GM12878 (cell line): ENCODE data around the gene SPA17. TPM values are rescaled to one million over a fixed set of nuclear protein-coding genes. Genes with fewer than 3 reads are reported as not detected.

Experiments
- ATAC-seq: fragments of 200-7000 bp; cut with Tn5 transposase; 3 replicates; pipeline ENCODE4 v1.9.1; 2020; ENCODE audit warnings: mild to moderate bottlenecking, moderate library complexity
- BruUV-seq: library from RNA; stranded (reverse); fragments of 400-500 nt; replicated peaks from 2 replicates; lab custom pipeline; 2021; lab: Mats Ljungman, UMichigan
- CTCF ChIA-PET: fragments of 300-600 bp; sonication (Branson Sonifier 250); formaldehyde crosslinking; extraction: SDS; loops from one replicate; lab custom pipeline; 2021; ENCODE audit warnings: inconsistent platforms; lab: Yijun Ruan, JAX
- POLR2A ChIA-PET: fragments of 350-600 bp; formaldehyde crosslinking; extraction: SDS; loops from one replicate; lab custom pipeline; 2021; ENCODE audit warnings: inconsistent platforms; lab: Charles Lee
- RAD21 ChIA-PET: fragments of 300-600 bp; sonication (Branson Sonifier 250); formaldehyde crosslinking; loops from one replicate; lab custom pipeline; 2023; ENCODE audit warnings: antibody characterized with exemption; ENCODE audit not compliant: unreplicated experiment; lab: Charles Lee
- SMC1A ChIA-PET: fragments of 300-600 bp; sonication (Branson Sonifier 250); formaldehyde crosslinking; loops from one replicate; lab custom pipeline; 2023; ENCODE audit not compliant: unreplicated experiment, uncharacterized antibody; lab: Charles Lee
- DNase-seq: peaks from one replicate; pipeline ENCODE4 v3.0.0-alpha.2; 2011; ENCODE audit warnings: low read depth, low spot score
- FAIRE-seq: peaks from 3 replicates; lab custom pipeline; 2011; peaks lifted over from hg19 to GRCh38; lab: Jason Lieb, UNC
- H2AFZ ChIP-seq: 2 replicates; pipeline ENCODE4 v1.6.0; 2011; ENCODE audit warnings: low read depth, low read length, control low read depth; ENCODE audit not compliant: control insufficient read depth
- H3K27ac ChIP-seq: 2 replicates; pipeline ENCODE4 v1.5.1; 2011; ENCODE audit warnings: control low read depth; ENCODE audit not compliant: control insufficient read depth, insufficient read depth
- H3K27me3 ChIP-seq, 2 experiments: replicated peaks in 1 of 2; 2 replicates each; pipeline versions ENCODE4 v1.6.0 to v1.6.1; 2011; ENCODE audit warnings: low read length in 1 of 2; ENCODE audit not compliant: control insufficient read depth in 2 of 2, insufficient read depth in 2 of 2
- H3K36me3 ChIP-seq, 2 experiments: 2 replicates each; pipeline ENCODE4 v1.5.1; 2011; ENCODE audit warnings: low read length in 1 of 2; ENCODE audit not compliant: control insufficient read depth in 2 of 2, insufficient read depth in 2 of 2
- H3K4me1 ChIP-seq: 2 replicates; pipeline ENCODE4 v1.6.1; 2011; ENCODE audit warnings: mild to moderate bottlenecking, low read length, moderate library complexity, mixed read lengths; ENCODE audit not compliant: control insufficient read depth, insufficient read depth
- H3K4me2 ChIP-seq: 2 replicates; pipeline ENCODE4 v1.6.0; 2011; ENCODE audit warnings: control low read depth; ENCODE audit not compliant: control insufficient read depth, insufficient read depth
- H3K4me3 ChIP-seq: fragments of 200-600 bp; sonication (generic); 2 replicates; pipeline ENCODE4 v1.5.1; 2016
- H3K79me2 ChIP-seq: 2 replicates; pipeline ENCODE4 v1.6.0; 2011; ENCODE audit warnings: low read length; ENCODE audit not compliant: control insufficient read depth, insufficient read depth
- H3K9ac ChIP-seq: 2 replicates; pipeline ENCODE4 v1.8.0; 2011; ENCODE audit warnings: low read length, control low read depth, mixed read lengths; ENCODE audit not compliant: control insufficient read depth, insufficient read depth
- H3K9me3 ChIP-seq: replicated peaks from 3 replicates; pipeline ENCODE4 v1.5.1; 2011; ENCODE audit warnings: mild to moderate bottlenecking, low read length; ENCODE audit not compliant: control insufficient read depth, insufficient read depth
- H4K20me1 ChIP-seq: 2 replicates; pipeline ENCODE4 v1.6.0; 2011; ENCODE audit not compliant: control insufficient read depth, insufficient read depth
- CREB1 ChIP-seq: IDR thresholded peaks from 2 replicates; pipeline ENCODE4 v1.6.1; 2012; ENCODE audit warnings: low read depth, mild to moderate bottlenecking, inconsistent platforms
- GATAD2B ChIP-seq: fragments of 450-650 bp; conservative IDR thresholded peaks from 2 replicates; pipeline ENCODE4 v1.6.1; 2017; ENCODE audit warnings: low read depth, mild to moderate bottlenecking, moderate library complexity
- PML ChIP-seq: IDR thresholded peaks from 2 replicates; pipeline ENCODE4 v1.6.1; 2012; ENCODE audit warnings: low read length, inconsistent platforms
- RCOR1 ChIP-seq: conservative IDR thresholded peaks from 2 replicates; pipeline ENCODE4 v1.6.1; 2012; ENCODE audit warnings: low read depth, low read length, improper control_type of control experiment
- RUNX3 ChIP-seq: IDR thresholded peaks from 2 replicates; pipeline ENCODE4 v1.6.1; 2012; ENCODE audit warnings: low read length, inconsistent platforms
- YY1 ChIP-seq: IDR thresholded peaks from 2 replicates; pipeline ENCODE4 v1.6.1; 2011; ENCODE audit warnings: low read depth, mild to moderate bottlenecking, low read length
- ZNF274 ChIP-seq: IDR thresholded peaks from one replicate; pipeline ENCODE4 v1.8.0; 2011; ENCODE audit not compliant: insufficient read length, insufficient read depth
- WGBS: methylation state at CpG from one replicate; pipeline ENCODE4 v1.1.6; 2016; ENCODE audit warnings: low lambda C conversion rate; ENCODE audit not compliant: insufficient replicate concordance, insufficient coverage; ENCODE audit errors: missing lambda C conversion rate; 5-methylcytosine and 5-hydroxymethylcytosine counted together
- in situ Hi-C: fragments of 300-500 bp; cut with MboI; formaldehyde crosslinking; loops from 9 replicates; pipeline ENCODE4 v1.14.3; 2018; ENCODE audit warnings: mixed read lengths
- intact Hi-C: fragments of 100-400 bp; cut with micrococcal nuclease; formaldehyde crosslinking; loops from one replicate; pipeline ENCODE4 v1.14.2; 2022; ENCODE audit not compliant: unreplicated experiment
- polyA plus RNA-seq, 11 experiments: library from polyadenylated mRNA; depleted of rRNA in 4 of 11; unstranded in 6 of 11; stranded (reverse) in 5 of 11; fragments of >200 nt; fragmentation: Nextera tagmentation in 4 of 11; fragmentation: Illumina TruSeq in 1 of 11; extraction: Ambion mirVana in 4 of 11; extraction: Trizol in 1 of 11; gene quantifications; 1 replicate in 1 of 11; 2 replicates in 10 of 11; pipeline versions ENCODE4 v1.2.1 to v1.2.3, GENCODE V29; 2011 to 2016; ENCODE audit warnings: inconsistent platforms in 2 of 11, missing spikeins in 2 of 11, low read depth in 1 of 11
- total RNA-seq, 4 experiments: library from RNA; depleted of rRNA in 3 of 4; stranded (reverse); fragments of >200 nt in 3 of 4; fragmentation: Illumina TruSeq in 1 of 4; extraction: Trizol in 1 of 4; gene quantifications; 2 replicates each; pipeline versions ENCODE4 v1.2.1 to v1.2.3, GENCODE V29; 2013 to 2021
- TF ChIP-seq, protein P1 (sequence below), 3 experiments: IDR thresholded peaks in 2 of 3; conservative IDR thresholded peaks in 1 of 3; 2 replicates each; pipeline ENCODE4 v1.5.1; 2011; ENCODE audit warnings: low read depth in 3 of 3, low read length in 3 of 3, mild to moderate bottlenecking in 3 of 3, control low read depth in 2 of 3, moderate library complexity in 2 of 3, inconsistent platforms in 1 of 3, mixed read lengths in 1 of 3; ENCODE audit not compliant: control insufficient read depth in 2 of 3, insufficient read depth in 1 of 3; ENCODE audit errors: extremely low read depth in 1 of 3
- TF ChIP-seq, protein P2 (sequence below): fragments of 450-650 bp; IDR thresholded peaks from 2 replicates; pipeline ENCODE4 v1.6.1; 2017; ENCODE audit warnings: mild to moderate bottlenecking
- TF ChIP-seq, protein P3 (sequence below): fragments of 450-650 bp; IDR thresholded peaks from 2 replicates; pipeline ENCODE4 v1.6.1; 2018; ENCODE audit warnings: borderline replicate concordance, mild to moderate bottlenecking; ENCODE audit not compliant: partially characterized antibody

SPA17 gene
- total and polyA plus RNA-seq, 10 of the 15 experiments (the other 5 are each of a cell fraction or from before 2014, with no cell fraction given), result 2.9 to 13.2 (median 8.5) TPM

DNA sequence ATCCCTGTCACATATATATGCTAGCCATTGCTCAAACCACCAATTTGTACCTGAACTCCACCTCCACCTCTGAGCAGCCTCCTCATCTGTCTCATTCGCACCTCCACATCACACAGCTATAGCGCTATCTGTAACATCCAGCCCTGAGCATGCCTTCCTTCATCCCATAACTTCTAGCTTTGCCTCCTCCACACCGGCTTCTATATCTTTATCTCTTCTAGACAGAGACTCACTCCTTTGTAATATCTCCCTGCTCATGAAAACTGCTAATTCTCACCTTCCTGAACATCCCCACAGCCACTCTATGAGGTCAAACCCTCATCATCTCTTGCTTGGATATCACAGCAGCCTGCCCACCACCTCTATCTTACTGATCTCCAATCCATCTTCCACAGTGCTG lies 6.1 kb upstream of the SPA17 start:
- no peaks in the 10 kb centered on the region for H3K27me3 ChIP-seq
- intact Hi-C loops (no loop called here), in situ Hi-C loops (no loop called here)
- H3K4me3 ChIP-seq, result no peak overlapping the region
- CTCF ChIA-PET, result interaction anchor here (0.7 kb wide), 1 partner anchor 95 kb away, joined by 3 read pairs; no protein-coding TSS in a partner anchor
- no TSS peak for BruUV-seq
- SMC1A ChIA-PET, result interaction anchor here (1.8 kb wide), 1 partner anchor 96 kb away, joined by 6 read pairs; no protein-coding TSS in a partner anchor
- RAD21 ChIA-PET, result no interaction called here
- H3K4me2 ChIP-seq, result no peak overlapping the region
- no peak overlapping the region for H2AFZ ChIP-seq
- no peaks in the 10 kb centered on the region for H4K20me1 ChIP-seq
- TF ChIP-seq PML (no peak), ZNF274 (no peak)
- H3K79me2 ChIP-seq, result no peaks in the 10 kb centered on the region
- no peak for ATAC-seq
- peaks cover 7% of the 10 kb centered on the region for H3K4me1 ChIP-seq
- no peaks in the 10 kb centered on the region for H3K9me3 ChIP-seq
- POLR2A ChIA-PET, result no interaction called here
- no peak for DNase-seq
- 94% methylated on average over 3 of the region's 3 CpGs for WGBS
- H3K27ac ChIP-seq, result no peak overlapping the region
- FAIRE-seq, result no peak
- H3K9ac ChIP-seq, result no peak overlapping the region
- no peaks in the 10 kb centered on the region for H3K36me3 ChIP-seq

DNA sequence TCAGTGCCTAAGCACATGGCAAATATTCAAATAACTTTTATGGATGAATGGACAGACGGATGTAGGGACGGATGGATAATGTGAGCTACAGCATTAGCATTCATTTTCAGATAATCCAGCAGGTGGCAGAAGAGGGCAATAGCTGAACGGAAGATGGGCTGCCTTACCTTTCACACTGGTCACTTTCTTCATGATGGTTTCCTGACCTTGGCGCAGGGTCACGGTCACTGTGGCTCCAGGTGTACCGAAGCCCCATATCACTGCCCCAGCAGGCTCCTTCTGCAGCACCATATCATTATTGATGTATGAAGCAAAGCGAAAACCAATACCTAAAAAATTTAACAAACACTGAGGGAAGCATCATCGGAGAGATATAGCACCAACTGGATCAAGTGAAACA lies 4.5 kb upstream of the SPA17 start:
- POLR2A ChIA-PET, result interaction anchor here (0.6 to 1.0 kb wide), 2 partner anchors 119 to 125 kb away, joined by 3 read pairs; no protein-coding TSS in a partner anchor
- no peak overlapping the region for H3K9ac ChIP-seq
- no peaks in the 10 kb centered on the region for H3K9me3 ChIP-seq
- BruUV-seq, result no TSS peak
- SMC1A ChIA-PET, result interaction anchor here (0.6 to 6.5 kb wide), 24 partner anchors 8 to 189 kb away, joined by 3 to 93 read pairs (median 5); partner anchors contain the start of genes ESAM, MSANTD2 and NRGN
- RAD21 ChIA-PET, result interaction anchor here (0.5 to 4.0 kb wide), 18 partner anchors 10 to 430 kb away, joined by 3 to 67 read pairs (median 6); partner anchors contain the start of genes ESAM, MSANTD2 and NRGN
- ATAC-seq, result peak; percentile 57
- DNase-seq, result no peak
- no peaks in the 10 kb centered on the region for H4K20me1 ChIP-seq
- no peak overlapping the region for H3K27ac ChIP-seq
- CTCF ChIA-PET, result interaction anchor here (0.6 to 7.1 kb wide), 35 partner anchors 10 to 473 kb away, joined by 3 to 190 read pairs (median 5); partner anchors contain the start of genes ESAM, NRGN and TBRG1
- peak; percentile 80 for FAIRE-seq
- WGBS, result 20% methylated on average over 8 of the region's 8 CpGs
- in situ Hi-C loops, result no loop called here
- H3K36me3 ChIP-seq, result no peaks in the 10 kb centered on the region
- H3K4me2 ChIP-seq, result no peak overlapping the region
- H3K4me1 ChIP-seq, result peaks cover 7% of the 10 kb centered on the region
- H3K4me3 ChIP-seq, result no peak overlapping the region
- H3K79me2 ChIP-seq, result no peaks in the 10 kb centered on the region
- intact Hi-C loops, result loop anchor here (1.0 kb wide), 3 partner anchors 94 to 168 kb away; no protein-coding TSS in a partner anchor
- H2AFZ ChIP-seq, result no peak overlapping the region
- no peaks in the 10 kb centered on the region for H3K27me3 ChIP-seq
- TF ChIP-seq, protein P1, sequence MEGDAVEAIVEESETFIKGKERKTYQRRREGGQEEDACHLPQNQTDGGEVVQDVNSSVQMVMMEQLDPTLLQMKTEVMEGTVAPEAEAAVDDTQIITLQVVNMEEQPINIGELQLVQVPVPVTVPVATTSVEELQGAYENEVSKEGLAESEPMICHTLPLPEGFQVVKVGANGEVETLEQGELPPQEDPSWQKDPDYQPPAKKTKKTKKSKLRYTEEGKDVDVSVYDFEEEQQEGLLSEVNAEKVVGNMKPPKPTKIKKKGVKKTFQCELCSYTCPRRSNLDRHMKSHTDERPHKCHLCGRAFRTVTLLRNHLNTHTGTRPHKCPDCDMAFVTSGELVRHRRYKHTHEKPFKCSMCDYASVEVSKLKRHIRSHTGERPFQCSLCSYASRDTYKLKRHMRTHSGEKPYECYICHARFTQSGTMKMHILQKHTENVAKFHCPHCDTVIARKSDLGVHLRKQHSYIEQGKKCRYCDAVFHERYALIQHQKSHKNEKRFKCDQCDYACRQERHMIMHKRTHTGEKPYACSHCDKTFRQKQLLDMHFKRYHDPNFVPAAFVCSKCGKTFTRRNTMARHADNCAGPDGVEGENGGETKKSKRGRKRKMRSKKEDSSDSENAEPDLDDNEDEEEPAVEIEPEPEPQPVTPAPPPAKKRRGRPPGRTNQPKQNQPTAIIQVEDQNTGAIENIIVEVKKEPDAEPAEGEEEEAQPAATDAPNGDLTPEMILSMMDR (IDR thresholded peaks at IDR 0.05 in 2 of 3, conservative IDR thresholded peaks at IDR 0.05 in 1 of 3; ENCODE audit: control insufficient read depth in 2 of 3, extremely low read depth in 1 of 3, insufficient read depth in 1 of 3, low read depth in 3 of 3, low read length in 3 of 3), result peak; percentile 66 to 78 (median 74)
- TF ChIP-seq RCOR1 (no peak), RUNX3 (no peak), YY1 (0 out of 2 replicates have a peak, but pooled peaks have one; percentile 45), GATAD2B (no peak), CREB1 (no peak)
- TF ChIP-seq, protein P2, sequence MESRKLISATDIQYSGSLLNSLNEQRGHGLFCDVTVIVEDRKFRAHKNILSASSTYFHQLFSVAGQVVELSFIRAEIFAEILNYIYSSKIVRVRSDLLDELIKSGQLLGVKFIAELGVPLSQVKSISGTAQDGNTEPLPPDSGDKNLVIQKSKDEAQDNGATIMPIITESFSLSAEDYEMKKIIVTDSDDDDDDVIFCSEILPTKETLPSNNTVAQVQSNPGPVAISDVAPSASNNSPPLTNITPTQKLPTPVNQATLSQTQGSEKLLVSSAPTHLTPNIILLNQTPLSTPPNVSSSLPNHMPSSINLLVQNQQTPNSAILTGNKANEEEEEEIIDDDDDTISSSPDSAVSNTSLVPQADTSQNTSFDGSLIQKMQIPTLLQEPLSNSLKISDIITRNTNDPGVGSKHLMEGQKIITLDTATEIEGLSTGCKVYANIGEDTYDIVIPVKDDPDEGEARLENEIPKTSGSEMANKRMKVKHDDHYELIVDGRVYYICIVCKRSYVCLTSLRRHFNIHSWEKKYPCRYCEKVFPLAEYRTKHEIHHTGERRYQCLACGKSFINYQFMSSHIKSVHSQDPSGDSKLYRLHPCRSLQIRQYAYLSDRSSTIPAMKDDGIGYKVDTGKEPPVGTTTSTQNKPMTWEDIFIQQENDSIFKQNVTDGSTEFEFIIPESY, result no peak
- TF ChIP-seq, protein P3, sequence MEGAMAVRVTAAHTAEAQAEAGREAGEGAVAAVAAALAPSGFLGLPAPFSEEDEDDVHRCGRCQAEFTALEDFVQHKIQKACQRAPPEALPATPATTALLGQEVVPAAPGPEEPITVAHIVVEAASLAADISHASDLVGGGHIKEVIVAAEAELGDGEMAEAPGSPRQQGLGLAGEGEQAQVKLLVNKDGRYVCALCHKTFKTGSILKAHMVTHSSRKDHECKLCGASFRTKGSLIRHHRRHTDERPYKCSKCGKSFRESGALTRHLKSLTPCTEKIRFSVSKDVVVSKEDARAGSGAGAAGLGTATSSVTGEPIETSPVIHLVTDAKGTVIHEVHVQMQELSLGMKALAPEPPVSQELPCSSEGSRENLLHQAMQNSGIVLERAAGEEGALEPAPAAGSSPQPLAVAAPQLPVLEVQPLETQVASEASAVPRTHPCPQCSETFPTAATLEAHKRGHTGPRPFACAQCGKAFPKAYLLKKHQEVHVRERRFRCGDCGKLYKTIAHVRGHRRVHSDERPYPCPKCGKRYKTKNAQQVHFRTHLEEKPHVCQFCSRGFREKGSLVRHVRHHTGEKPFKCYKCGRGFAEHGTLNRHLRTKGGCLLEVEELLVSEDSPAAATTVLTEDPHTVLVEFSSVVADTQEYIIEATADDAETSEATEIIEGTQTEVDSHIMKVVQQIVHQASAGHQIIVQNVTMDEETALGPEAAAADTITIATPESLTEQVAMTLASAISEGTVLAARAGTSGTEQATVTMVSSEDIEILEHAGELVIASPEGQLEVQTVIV, result no peak
